ENCODE measurements around the gene STEAP2. TPM values are rescaled to one million over a fixed set of nuclear protein-coding genes. Genes with fewer than 3 reads are reported as not detected.

Gene STEAP2
- total RNA-seq, 6 experiments from 2014 or later: 1.5 to 9.8 (median 5.3) TPM

GRCh38 chr7:90244909-90245851 lies 33.6 kb downstream of the STEAP2 start, which contains the start of gene CFAP69:
TSS of gene CFAP69 (plus strand) at chr7:90245174. CDS start at chr7:90245425, 251 bp downstream.
- Histone ChIP-seq H3K36me3 (no peaks in the 10 kb centered on the region), H3K27me3 (no peaks in the 10 kb centered on the region), H3K27ac (peak within 1 kb of the TSS; percentile 13 to 49 (median 45)), H3K4me3 (peak within 1 kb of the TSS; percentile 63 to 97 (median 95)), H3K9me3 (no peaks in the 10 kb centered on the region), H3K4me1 (peaks cover 0 to 5% (median 0%) of the 10 kb centered on the region in 4 donors)
- intact Hi-C loops (cut with DNase I): no loop called here
- DNase-seq: peak; percentile 89 to 94 (median 92)
- TF ChIP-seq POLR2A (IDR thresholded peaks at IDR 0.05): peak; percentile 43
- peak in 3 of 4 donors; percentile 10 to 52 (median 19) for TF ChIP-seq CTCF (IDR thresholded peaks at IDR 0.05)
- under 1% methylated on average over 54 of the region's 59 CpGs for WGBS (ENCODE audit: insufficient coverage, low coverage, low lambda C conversion rate, missing lambda C conversion rate)
- peak; percentile 98 to 99 (median 98) for ATAC-seq

GRCh38 chr7:90246171-90246570 lies 34.6 kb downstream of the STEAP2 start:
- ATAC-seq (no peak), DNase-seq (no peak)
- Histone ChIP-seq H3K9me3 (no peaks in the 10 kb centered on the region), H3K36me3 (no peaks in the 10 kb centered on the region), H3K27ac (no peak overlapping the region), H3K27me3 (no peaks in the 10 kb centered on the region), H3K4me1 (peaks cover 0 to 5% (median 0%) of the 10 kb centered on the region in 4 donors), H3K4me3 (peak overlapping the region in 2 of 3 donors; percentile 95 to 97)
- WGBS (ENCODE audit: insufficient coverage, low coverage, low lambda C conversion rate, missing lambda C conversion rate): 15% methylated on average over 6 of the region's 9 CpGs
- intact Hi-C loops (cut with DNase I): no loop called here
- TF ChIP-seq POLR2A (IDR thresholded peaks at IDR 0.05): no peak
- no peak for TF ChIP-seq CTCF (IDR thresholded peaks at IDR 0.05)

- 57% methylated on average over 3 of the region's 3 CpGs for WGBS (ENCODE audit: insufficient coverage, low coverage, low lambda C conversion rate, missing lambda C conversion rate)
- ATAC-seq: no peak
- Histone ChIP-seq H3K27ac (no peak overlapping the region), H3K4me1 (peaks cover 0 to 5% (median 0%) of the 10 kb centered on the region in 4 donors), H3K4me3 (no peak overlapping the region), H3K27me3 (no peaks in the 10 kb centered on the region), H3K9me3 (no peaks in the 10 kb centered on the region), H3K36me3 (no peaks in the 10 kb centered on the region)
- intact Hi-C loops (cut with DNase I): no loop called here
- no peak for DNase-seq
- TF ChIP-seq CTCF (IDR thresholded peaks at IDR 0.05): no peak
- no peak for TF ChIP-seq POLR2A (IDR thresholded peaks at IDR 0.05)
Measured at GRCh38 chr7:90248706-90249105, 37.2 kb downstream of the STEAP2 start.

GRCh38 chr7:90250601-90251303 lies 39.2 kb downstream of the STEAP2 start:
- 83% methylated on average over 3 of the region's 3 CpGs for WGBS (ENCODE audit: insufficient coverage, low coverage, low lambda C conversion rate, missing lambda C conversion rate)
- Histone ChIP-seq H3K27me3 (no peaks in the 10 kb centered on the region), H3K9me3 (no peaks in the 10 kb centered on the region), H3K4me3 (no peak overlapping the region), H3K4me1 (no peaks in the 10 kb centered on the region), H3K27ac (no peak overlapping the region), H3K36me3 (no peaks in the 10 kb centered on the region)
- intact Hi-C loops (cut with DNase I): no loop called here
- ATAC-seq (no peak), DNase-seq (no peak)
- TF ChIP-seq CTCF (IDR thresholded peaks at IDR 0.05) (no peak), POLR2A (IDR thresholded peaks at IDR 0.05) (no peak)
